SK-N-MC (cell line): ENCODE results near the gene PYM1.
"Not testable (repeated sequence)": the region's sequence is repeated elsewhere in the genome, so short reads cannot be mapped to it uniquely, and the experiment has no call there.

ENCODE experiments used
- DNase-seq: peaks from one replicate; pipeline ENCODE4 v3.0.0-alpha.2; 2011; ENCODE audit warnings: low read depth, low spot score
- H3K27ac ChIP-seq: fragments of 200-600 bp; sonication (generic); 2 replicates; pipeline ENCODE4 v1.5.1; 2016; ENCODE audit warnings: mixed run types
- H3K36me3 ChIP-seq: fragments of 200-600 bp; sonication (generic); 2 replicates; pipeline ENCODE4 v1.6.1; 2017; ENCODE audit warnings: antibody characterized with exemption, low read length, mixed read lengths; ENCODE audit not compliant: insufficient read depth
- H3K4me3 ChIP-seq: fragments of 200-600 bp; sonication (generic); 2 replicates; pipeline ENCODE4 v1.5.1; 2016
- H3K9ac ChIP-seq: fragments of 200-600 bp; sonication (generic); 2 replicates; pipeline ENCODE4 v1.8.0; 2017; ENCODE audit warnings: mixed run types, mixed read lengths; ENCODE audit not compliant: insufficient read length
- H3K9me3 ChIP-seq: fragments of 200-600 bp; sonication (generic); 2 replicates; pipeline ENCODE4 v1.6.1; 2017; ENCODE audit warnings: low read depth, mild to moderate bottlenecking, antibody characterized with exemption, low read length, moderate library complexity, mixed read lengths
- EZH2 ChIP-seq: fragments of 200-600 bp; sonication (generic); IDR thresholded peaks from one replicate; pipeline ENCODE4 v1.6.1; 2017; ENCODE audit warnings: antibody characterized with exemption
- FOXP2 ChIP-seq: optimal IDR thresholded peaks from 2 replicates; pipeline ENCODE3; 2011; ENCODE audit warnings: mild to moderate bottlenecking, moderate library complexity; ENCODE audit not compliant: insufficient read depth; ENCODE audit errors: extremely low read length, control extremely low read depth
- POLR2AphosphoS5 ChIP-seq: IDR thresholded peaks from 2 replicates; pipeline ENCODE4 v1.6.1; 2012; ENCODE audit warnings: mild to moderate bottlenecking, low read depth, low read length, borderline replicate concordance

The PYM1 gene

DNA sequence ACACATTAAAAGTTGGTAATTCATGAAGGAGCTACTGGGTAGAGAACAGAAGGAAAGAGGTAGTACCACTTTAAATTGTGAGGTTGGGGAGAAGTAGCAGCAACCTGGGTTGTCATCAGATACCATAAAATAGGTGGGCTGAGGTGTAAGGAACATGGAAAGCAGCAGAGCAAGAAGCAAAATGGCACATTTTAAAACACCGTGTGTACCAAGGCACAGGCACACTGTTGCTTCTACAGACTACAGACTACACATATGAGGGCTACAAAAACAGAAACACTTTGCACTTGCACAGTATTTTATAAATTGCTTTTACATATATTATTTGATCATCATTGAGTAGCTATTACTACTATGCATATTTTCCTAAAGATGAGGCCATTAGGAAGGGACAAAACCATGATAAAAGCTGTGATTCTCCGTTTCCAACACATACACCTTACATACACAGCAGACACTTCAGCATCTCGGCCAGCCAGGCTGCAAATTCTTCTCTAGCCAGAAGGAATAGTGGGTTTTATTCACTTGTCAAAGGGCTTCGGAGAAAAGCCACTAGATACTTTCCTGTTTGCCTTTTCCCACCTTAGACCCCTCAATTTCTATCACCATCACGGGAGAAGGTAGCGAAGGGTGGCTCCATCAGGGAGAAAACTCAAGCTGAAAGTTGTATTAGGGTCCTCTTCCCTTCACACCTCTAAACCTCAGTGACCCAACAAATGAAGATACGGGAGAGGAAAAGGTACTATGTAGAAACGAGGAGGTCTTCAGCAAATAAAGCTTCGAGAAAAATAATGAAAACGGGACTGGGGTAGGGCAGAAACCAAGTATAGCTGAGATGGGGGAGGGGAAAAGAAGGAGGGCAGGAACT is 1.6 kb downstream of the PYM1 start:
- no peaks in the 10 kb centered on the region for H3K9me3 ChIP-seq
- H3K9ac ChIP-seq: peak overlapping the region; percentile 97
- no peak for DNase-seq
- peak overlapping the region; percentile 93 for H3K27ac ChIP-seq
- H3K36me3 ChIP-seq: peaks cover 9% of the 10 kb centered on the region; the same call in 1 of the 2 replicates
- peak overlapping the region; percentile 99 for H3K4me3 ChIP-seq
- no peak for TF ChIP-seq POLR2AphosphoS5
- no peak for TF ChIP-seq EZH2
- TF ChIP-seq FOXP2: no peak

DNA sequence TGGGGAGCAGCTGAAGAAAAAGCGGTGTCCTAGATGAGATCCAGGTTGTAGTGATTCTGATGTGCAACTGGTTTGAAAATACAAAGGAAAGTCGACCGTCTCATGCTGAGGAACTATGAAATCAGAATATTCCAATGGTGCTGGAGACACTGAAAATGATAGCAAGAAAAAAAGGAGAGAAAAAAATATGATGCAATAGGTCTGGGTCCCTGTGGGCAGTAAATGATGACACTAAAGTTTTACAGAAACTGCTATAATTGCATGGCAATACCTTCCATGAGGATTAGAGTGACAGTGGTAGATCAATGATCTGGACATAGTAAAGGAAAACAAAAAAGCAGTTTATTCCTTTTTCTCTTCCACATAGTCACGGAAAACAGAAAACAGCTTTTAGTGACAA is 2.3 kb downstream of the PYM1 start:
- peak overlapping the region; percentile 93 for H3K27ac ChIP-seq
- peak overlapping the region; percentile 99 for H3K4me3 ChIP-seq
- H3K9me3 ChIP-seq: no peaks in the 10 kb centered on the region
- peak overlapping the region; percentile 48 for H3K9ac ChIP-seq
- no peak for DNase-seq
- TF ChIP-seq EZH2: no peak
- peaks cover 9% of the 10 kb centered on the region; the same call in 1 of the 2 replicates for H3K36me3 ChIP-seq

DNA sequence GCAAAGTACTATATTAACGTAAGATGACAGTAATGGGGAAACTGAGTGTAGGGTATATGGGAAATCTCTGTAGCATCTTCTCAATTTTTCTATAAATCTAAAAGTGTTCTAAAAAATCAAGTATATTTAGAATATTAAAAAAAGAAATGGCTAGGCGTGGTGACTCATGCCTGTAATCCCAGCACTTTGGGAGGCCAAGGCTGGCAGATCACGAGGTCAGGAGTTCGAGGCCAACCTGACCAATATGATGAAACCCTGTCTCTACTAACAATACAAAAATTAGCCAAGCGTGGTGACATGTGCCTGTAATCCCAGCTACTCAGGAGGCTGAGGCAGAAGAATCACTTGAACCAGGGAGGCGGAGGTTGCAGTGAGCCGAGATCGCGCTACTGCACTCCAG is 4.0 kb downstream of the PYM1 start:
- H3K27ac ChIP-seq, H3K9ac ChIP-seq, H3K9me3 ChIP-seq, H3K36me3 ChIP-seq, H3K4me3 ChIP-seq, DNase-seq: not testable (repeated sequence)

DNA sequence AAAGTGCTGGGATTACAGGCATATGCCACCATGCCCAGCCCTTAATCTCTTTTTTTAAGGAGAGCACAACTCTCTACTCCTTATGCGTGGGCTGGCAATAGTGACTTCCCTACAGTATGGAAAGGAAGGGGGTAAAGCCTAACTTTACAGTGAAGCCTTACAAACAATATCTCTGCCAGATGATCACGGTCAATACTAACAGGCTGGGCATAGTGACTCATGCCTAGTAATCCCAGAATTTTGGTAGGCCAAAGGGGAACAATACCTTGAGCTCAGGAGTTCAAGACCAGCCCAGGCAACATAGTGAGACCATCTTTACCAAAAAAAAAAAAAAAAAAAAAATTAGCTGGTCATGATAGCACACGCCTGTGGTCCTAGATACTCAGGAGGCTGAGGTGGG is 5.6 kb downstream of the PYM1 start:
- TF ChIP-seq FOXP2 (no peak), POLR2AphosphoS5 (no peak)
- DNase-seq: no peak
- Histone ChIP-seq H3K4me3 (no peak overlapping the region), H3K27ac (no peak overlapping the region), H3K36me3 (peaks cover 9% of the 10 kb centered on the region; the same call in 1 of the 2 replicates), H3K9me3 (no peaks in the 10 kb centered on the region), H3K9ac (no peak overlapping the region)

DNA sequence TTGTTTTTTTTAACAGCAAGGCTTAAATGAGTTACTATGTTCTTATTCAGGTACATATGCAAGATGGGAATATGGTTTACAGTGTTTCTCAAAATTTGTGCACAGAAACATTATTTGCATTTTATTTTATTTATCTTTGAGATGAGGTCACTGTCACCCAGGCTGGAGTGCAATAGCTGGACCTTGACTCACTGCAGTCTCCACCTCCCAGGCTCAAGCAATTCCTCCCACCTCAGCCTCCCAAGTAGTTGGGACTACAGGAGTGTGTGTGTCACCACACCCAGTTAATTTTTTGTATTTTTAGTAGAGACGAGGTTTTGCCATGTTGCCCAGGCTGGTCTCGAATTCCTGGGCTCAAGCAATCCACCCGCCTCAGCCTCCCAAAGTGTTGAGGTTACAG is 8.7 kb downstream of the PYM1 start:
- not testable (repeated sequence) for H3K4me3 ChIP-seq, H3K9ac ChIP-seq, DNase-seq, H3K9me3 ChIP-seq, H3K27ac ChIP-seq
- peaks cover 14% of the 10 kb centered on the region for H3K36me3 ChIP-seq

DNA sequence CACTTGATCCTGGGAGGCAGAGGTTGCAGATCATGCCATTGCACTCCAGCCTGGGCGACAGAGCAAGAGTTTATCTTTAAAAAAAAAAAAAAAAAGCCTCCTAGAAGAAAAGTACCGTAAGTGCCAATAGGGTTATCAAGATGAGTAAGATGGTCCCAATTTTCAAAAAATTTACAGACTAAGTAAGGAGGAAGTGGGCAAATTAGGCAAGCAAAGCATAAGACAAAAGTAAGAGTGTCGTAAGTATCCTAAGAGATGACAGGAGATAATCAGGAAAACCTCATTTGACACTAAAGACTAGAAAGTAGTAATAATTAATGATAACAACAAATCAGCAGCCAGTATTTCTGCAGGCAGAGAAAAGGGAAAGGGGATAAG is 12.2 kb downstream of the PYM1 start:
- no peak overlapping the region for H3K27ac ChIP-seq

DNA sequence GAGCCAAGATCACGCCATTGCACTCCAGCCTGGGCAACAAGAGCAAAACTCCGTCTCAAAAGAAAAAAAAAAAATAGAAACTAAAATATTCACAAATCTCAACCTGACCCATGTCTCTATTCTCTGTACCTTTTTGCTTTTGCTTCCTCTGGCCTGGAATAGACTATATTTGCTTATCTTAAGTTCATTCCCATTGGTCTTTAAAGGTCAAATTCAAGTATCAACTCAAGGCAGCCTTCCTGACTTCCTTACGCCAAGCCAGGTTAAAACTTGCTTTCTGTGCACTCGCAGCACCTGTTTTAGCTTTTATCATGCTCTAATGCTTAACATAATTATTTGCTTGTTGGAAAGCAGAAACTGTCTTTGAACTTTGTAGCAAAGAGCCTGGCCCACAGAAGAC is 14.8 kb downstream of the PYM1 start:
- DNase-seq: no peak
- no peak overlapping the region for H3K4me3 ChIP-seq
- H3K9ac ChIP-seq: no peak overlapping the region
- H3K27ac ChIP-seq: no peak overlapping the region
- H3K9me3 ChIP-seq: no peaks in the 10 kb centered on the region
- peaks cover 16% of the 10 kb centered on the region for H3K36me3 ChIP-seq
- TF ChIP-seq POLR2AphosphoS5 (no peak), FOXP2 (no peak), EZH2 (no peak)

More for the DNA sequence above, 12.2 kb downstream of the PYM1 start:
- Histone ChIP-seq H3K9ac (no peak overlapping the region), H3K9me3 (no peaks in the 10 kb centered on the region), H3K36me3 (peaks cover 16% of the 10 kb centered on the region), H3K4me3 (no peak overlapping the region)
- TF ChIP-seq FOXP2: no peak
- no peak for TF ChIP-seq POLR2AphosphoS5
- TF ChIP-seq EZH2: no peak
- DNase-seq: no peak

DNA sequence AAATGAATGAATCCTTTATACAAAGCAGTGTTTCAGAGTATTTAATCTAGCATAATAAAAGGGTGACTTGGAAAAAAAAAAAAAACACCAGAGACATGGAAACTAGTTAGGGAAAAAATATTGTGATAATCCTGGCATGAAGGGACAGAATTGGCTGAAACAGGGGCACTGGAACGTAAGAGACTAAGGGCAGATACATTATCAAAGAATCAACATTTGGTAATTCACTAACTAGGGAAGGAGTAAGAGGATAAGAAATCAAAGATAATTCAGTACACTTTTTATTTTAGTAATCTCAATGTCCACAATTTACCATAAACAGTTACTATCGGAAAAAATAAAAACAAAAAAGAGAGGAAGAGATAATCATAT is 18.2 kb downstream of the PYM1 start:
- H3K9me3 ChIP-seq: no peaks in the 10 kb centered on the region
- H3K36me3 ChIP-seq: peaks cover 16% of the 10 kb centered on the region
- no peak overlapping the region for H3K4me3 ChIP-seq
- DNase-seq: no peak
- no peak overlapping the region for H3K9ac ChIP-seq
- no peak for TF ChIP-seq FOXP2
- TF ChIP-seq EZH2: no peak
- no peak for TF ChIP-seq POLR2AphosphoS5
- H3K27ac ChIP-seq: peak overlapping the region; percentile 73

DNA sequence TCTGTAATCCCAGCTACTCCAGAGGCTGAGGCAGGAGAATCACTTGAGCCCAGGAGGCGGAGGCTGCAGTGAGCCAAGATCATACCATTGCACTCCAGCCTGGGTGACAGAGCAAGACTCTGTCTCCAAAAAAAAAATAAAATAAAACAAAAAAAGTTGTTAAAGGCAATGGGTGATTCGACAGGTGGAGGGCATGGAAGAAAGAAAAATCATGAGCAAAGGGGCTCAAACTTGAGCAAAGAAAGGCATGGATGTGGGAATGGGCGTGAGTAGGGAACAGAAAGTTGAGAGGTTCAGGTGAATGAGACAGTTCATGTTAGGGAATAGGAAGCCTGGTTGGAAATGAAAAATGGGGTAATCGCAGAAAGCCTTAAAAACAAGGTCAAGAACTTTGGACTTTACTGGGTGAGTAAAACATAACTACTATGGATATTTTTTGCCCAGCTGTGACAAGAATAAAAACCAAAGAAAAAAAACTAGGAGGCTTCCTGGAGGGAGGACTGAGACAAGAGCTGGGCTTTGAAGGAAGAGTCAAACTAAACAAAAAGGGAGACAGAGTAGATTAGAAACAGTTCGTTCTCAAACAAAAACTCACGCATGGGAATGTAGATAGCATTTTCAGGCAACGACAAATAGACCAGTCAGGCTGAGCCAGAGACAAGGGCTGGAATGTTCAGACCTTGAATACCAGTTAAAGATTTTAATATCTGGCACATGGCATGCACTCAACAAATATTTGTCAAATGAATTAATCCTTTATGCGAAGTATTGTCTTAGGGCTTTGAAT is 18.8 kb downstream of the PYM1 start:
- H3K27ac ChIP-seq: peak overlapping the region; percentile 73
- no peak for TF ChIP-seq POLR2AphosphoS5
- no peak for TF ChIP-seq FOXP2
- no peak for TF ChIP-seq EZH2
- H3K9ac ChIP-seq: peak overlapping the region; percentile 32
- peaks cover 11% of the 10 kb centered on the region for H3K36me3 ChIP-seq
- no peak overlapping the region for H3K4me3 ChIP-seq
- no peak for DNase-seq
- no peaks in the 10 kb centered on the region for H3K9me3 ChIP-seq
